GM18907 (cell line): Measurements from ENCODE around the gene PCNX2.
"Not testable (repeated sequence)": the region's sequence is repeated elsewhere in the genome, so short reads cannot be mapped to it uniquely, and the experiment has no call there.

Experiments used
- ATAC-seq: cut with Tn5 transposase; IDR thresholded peaks from one replicate; pipeline ENCODE4 v1.9.1; 2021; ENCODE audit warnings: mild to moderate bottlenecking, moderate library complexity; ENCODE audit not compliant: unreplicated experiment

Gene PCNX2

DNA sequence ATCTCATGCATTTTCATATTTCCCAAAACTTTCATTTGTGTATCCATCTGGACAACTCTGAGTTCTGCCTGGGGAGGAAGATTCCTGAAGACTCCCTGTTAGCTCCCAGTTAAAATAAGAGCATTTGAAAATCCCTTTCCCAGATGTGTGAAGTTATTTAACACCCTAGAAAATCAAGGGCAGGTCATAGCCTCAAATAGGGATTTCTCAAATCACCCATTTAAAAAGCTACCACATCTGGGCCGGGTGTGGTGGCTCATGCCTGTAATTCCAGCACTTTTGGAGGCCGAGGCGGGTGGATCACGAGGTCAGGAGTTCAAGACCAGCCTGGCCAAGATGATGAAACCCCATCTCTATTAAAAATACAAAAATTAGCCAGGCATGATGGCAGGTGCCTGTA, 214.7 kb downstream of the PCNX2 start:
- ATAC-seq = not testable (repeated sequence)

DNA sequence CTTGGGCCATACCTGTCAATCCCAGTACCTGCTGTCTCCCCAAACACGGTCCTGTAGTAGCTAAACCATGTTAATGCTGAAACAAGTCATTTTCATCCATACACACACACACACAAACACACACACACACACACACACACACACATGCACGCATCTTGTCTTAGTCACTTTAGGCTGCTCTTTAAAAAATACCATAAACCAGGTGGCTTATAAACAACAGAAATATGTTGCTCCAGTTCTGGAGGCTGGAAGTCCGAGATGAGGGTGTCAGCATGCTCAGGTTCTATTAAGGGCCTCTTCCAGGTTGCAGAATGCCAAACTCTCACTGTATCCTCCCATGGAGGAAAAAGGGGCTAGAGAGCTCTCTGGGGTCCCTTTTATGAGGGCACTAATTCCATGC, 215.2 kb downstream of the PCNX2 start:
- no peak for ATAC-seq

DNA sequence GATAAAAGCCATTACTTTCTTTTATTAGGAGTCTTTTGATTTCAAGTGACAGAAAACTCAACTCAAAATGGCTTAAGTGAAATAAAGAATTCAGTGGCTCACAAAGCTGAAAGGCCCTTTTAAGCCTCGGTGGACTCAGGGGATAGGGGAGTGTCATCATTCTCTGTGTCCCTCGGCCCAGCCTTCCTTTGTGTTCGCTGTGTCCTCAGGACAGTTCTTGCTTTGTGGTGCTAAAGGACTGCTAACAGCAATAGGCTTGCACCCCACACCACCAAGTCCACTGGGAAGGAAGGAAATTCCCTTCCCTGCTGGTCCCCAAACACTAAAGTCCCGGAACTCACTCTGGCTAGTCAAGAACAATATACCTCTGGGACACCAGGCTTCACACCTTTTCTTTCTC, 216.0 kb downstream of the PCNX2 start:
- ATAC-seq = no peak

DNA sequence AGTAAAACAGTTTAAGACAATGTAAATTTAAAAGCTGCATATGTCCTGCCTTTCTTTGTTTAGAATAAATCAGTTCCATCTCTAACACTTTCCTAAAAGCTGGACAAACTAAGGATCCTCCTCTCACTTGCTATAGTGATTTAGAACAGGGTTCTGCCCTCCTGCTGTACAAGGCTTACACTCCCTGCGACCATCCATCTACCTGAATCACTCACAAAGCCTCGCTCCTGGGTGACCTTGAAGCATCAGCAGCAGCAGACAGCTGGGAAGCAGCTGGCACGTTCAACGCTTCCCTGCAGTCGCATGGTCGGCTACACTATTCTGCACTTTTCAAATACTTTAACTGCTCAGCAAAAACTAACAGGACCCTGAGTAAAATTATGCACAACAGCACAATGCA, 217.1 kb downstream of the PCNX2 start:
- no peak for ATAC-seq

DNA sequence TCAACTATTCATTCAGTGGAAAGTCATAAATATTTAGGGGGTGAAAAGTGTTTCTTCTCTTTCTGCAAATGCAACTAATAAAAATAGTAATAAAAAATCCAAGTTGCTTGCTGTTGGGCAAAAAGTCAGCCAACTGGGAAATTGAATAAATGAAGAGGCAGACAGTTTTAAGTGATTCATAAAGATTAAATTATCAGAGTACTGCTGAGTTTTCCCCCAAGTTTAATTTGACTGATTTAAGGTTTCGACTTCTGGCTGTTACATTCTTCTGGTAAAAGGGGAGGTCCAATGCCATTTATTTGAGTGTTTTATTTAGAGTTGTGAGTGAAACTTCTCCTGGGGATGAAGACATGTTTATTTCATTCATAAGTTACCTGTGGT, 219.6 kb downstream of the PCNX2 start:
- ATAC-seq = no peak

DNA sequence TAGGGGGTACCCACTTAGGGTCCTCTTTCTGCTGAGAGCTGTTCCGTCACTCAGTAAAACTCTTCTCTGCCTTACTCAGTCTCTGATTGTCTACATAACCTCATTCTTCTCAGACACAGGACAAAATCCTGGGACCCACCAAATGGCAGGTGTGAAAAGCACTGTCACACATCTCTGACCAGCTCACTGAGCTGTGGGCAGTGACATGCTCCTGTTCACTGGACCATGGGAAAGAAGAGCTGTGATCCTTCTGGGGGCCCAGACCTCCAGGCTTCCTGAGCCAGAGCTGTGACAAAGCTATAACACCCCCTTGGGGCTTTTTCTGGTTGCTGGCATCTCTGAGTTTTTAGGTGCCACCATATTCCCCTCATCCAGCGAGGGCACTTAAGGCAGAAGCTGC, 229.4 kb downstream of the PCNX2 start:
- no peak for ATAC-seq

DNA sequence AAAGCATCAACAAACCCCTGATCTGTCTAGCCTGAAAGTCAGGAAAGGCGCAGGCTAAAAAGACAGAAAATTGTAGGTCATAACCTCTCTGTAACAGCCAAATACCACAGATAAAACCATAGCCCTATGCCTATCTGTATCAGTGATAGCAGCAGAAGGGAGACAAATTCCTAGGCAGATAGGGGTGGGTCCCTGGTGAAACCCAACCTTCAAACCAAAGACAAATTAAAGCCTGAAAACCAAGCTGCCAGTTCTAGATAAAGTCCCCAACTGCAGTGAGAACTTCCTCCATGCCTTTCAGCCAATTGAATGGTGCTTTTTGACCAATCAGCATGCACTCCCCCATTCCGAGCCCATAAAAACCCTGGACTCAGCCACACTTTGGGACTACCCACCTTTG, 229.8 kb downstream of the PCNX2 start:
- ATAC-seq = no peak

DNA sequence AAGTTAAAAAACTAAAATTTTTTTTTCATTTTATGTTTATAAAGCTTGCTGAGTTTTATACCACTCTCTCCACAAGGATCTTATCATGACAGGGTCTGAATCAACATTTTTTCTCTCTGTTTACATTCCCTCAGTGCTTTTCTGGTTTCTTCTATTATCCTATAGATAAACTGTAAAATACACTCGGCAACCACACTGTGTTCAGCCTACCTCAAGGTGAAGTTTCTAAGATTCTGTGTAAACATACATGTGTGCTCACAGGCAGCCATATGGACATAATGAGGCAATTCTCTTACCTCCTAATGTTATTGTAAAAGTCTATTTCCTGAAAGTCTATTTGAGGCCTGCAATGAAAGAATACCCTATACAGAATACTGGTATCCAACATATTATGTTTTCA, 230.5 kb downstream of the PCNX2 start:
- ATAC-seq = no peak

DNA sequence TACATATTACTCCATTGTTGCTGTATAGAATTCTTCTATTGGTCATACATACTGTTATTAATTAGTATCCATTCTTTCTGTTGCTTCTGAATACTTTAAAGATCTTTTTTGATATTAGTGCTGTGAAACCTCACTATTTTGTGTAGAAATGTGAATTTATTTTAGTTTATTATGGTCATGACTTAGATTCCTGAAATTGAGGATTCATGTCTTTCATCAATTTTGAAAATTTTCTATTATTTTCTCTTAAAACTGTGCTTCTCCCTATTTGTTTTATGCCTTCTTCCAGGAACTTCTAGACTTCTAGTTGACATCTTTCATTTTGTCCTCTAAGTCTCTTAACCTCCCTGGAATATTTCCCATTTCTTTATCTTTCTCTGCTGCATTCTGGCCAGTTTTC, 232.1 kb downstream of the PCNX2 start:
- ATAC-seq = no peak

DNA sequence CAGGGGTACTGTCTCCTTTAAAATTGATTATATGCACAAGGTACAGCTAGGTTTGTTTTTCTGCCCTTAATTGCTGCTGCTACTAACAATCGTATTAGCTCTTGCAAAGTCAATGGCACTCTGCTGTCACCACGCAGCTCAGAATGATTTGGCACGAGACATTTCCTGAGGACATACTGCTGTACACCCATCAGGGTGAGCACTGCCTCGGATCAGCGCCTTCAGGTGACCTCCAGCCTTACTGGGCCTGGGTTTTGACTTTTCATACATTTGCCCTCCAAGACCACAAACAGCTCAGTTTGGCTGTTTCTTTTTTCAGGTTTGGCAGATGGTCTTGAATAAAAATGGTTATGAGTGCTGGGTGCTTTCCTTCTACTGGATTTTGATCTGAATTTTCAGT, 234.3 kb downstream of the PCNX2 start:
- ATAC-seq = no peak

DNA sequence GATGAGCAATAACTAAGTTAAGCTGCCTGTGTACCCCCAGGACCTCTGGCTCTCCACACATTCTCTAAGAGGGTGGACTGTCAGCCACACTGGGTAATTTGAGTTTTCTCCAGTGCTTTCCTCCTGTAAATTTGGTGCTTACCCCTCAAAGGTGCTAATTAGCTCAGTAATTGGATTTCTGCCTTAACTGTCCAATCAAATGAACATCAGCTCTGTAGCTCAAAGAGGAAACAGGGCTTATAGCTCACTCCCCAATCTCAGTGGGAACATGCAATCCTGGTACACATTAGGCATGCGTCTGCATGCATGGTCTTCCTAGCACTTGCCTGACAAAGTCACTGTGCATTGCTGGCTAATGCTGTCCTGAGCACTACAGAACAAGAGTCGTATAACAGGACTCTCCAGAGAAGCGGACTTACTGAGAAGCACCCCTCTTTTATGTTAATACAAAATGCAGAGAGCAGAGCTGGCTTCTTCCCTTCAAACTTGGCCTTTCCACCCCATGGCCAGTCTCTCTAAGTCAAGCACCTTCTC, 235.0 kb downstream of the PCNX2 start:
- no peak for ATAC-seq

DNA sequence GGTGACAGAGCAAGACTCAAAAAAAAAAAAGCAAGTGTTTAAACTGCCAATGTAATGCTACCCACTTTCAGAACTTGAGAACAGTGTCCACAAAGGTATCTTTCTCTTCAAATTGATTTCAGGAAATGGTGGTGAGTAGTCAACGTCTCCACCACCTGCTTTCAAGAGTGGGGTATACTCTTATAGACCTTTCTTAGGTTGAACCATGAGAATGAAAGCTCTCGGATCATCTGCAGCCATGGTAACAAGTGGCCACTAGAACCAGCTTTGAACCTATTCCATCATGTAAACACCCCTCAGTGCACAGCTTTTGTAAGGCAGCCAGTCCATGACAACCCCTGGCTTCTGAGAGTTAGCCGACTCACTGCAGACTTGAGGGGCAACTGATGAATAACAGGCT, 237.7 kb downstream of the PCNX2 start:
- ATAC-seq = no peak

DNA sequence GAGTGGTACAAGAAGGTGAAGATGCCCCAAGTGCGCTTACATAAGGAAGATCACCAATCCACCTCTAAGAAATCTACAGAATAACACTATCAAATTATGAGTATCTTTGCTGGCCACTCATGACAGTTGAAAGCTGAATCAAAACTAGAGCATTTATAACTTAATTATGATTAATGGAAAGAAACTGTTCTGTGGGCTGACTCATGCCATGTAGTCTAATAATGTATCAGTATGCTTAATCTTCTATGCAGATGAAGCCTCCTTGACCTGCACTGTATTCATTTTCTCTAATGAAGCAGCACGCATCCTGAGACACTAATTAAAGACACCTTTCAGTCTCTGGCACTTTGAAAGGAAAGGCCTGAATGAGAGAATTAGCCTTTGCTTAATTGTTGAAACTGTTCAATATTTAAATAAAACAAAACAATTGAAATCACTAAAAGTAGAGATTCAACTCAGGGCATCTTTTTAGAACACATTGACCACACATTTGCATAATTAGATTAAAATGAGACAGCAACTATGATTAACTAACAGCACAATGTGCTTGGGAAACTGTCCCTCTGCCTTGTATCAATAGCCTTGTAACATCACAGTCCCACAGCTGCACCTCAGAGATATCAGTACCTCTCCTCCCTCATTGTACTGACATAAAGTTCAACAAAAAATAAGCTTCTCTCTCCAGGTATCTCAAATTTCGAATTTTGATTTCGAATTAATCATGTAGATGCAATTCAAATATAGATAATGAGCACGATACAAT, 239.5 kb downstream of the PCNX2 start:
- ATAC-seq = no peak

DNA sequence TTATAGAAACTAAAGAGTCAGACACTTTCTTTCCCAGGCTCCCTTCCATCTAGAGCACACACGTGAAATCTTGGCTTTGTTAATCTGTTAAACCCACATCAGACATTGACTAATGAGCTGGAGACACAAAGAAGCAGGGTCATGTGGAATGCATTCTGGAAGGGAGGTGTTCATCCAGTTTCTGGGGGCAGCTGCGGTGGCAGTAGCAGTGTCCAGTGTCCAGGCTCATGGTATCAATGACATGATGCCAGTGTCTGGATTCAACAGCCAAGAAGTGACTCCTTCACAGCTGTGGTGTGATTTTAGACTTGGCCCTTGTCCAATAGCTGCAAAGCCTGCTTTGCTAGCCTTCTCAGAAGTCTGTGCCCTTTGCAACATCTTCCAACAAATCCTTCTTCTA, 249.9 kb downstream of the PCNX2 start:
- no peak for ATAC-seq

DNA sequence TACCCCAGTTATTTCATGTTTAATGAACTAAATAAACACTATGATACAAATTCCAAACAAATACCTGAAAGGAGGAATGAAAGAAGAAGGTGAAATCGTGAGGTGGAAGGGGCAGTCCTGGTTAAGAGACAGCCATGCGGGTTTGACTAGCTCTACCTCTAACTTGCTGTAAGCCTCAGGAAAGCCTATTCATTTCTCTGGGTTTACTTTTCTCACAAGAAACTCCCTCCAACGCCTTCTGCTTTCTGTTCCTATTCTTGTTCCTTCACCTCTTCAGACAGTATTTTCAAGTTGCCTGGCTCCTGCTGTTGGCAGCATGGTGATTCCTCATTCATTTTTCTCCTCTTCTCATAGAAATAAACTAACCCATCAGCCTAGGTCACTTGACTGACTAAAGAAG, 252.7 kb downstream of the PCNX2 start:
- no peak for ATAC-seq

DNA sequence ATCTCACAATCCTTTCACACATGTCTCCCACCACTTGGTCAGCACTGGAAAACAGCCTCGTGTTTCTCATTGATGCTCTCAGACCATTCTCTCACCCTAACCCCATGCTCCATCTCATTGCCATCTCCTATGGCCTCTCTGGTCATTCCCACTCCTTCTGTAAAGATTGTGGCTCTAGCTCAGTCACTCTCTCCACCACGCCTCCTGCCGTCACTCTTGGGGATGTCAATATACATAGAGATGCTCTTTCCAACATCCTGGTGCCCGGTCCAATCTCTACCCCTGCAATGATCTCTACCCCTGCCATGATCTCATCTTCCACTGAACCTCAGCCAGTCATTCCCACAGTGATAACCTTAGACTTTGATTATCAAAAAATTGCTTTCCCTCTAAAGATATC, 255.0 kb downstream of the PCNX2 start:
- no peak for ATAC-seq

DNA sequence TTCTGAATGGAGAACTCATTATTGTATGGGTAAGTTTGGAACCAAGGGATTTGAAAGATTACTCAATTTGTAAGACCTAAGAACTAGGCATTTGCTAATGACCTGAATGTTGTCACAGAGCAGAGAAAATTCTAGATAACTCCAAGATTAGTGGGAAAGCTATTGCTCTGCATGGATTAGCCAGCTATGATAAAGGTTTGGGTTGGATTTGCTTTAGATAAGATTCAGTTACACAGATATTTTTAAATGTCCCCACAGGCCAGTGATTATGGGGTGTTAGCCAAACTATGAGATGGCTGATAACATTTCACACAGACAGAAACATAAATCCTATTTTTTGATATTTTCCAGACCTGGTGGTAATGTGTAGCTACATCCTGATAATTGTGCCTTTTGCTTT, 256.9 kb downstream of the PCNX2 start:
- ATAC-seq = no peak

DNA sequence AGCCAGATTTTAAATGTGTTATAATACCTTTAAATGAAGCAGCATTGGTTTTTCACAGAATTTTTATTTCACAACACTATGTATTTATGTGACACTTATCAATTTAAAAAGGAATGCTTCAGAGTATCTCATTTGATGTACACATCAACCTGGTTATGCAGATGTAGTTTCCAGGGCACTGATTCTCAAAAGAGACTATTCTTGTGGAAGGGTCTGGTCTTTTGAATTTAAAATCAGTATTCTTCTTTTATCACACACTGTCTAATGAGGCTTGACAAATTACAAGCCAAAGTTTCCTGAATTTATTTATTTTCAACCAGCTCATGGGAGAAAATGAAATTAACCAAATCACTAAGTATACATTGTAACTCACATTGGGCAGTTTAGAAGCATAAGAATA, 257.7 kb downstream of the PCNX2 start:
- ATAC-seq = no peak

DNA sequence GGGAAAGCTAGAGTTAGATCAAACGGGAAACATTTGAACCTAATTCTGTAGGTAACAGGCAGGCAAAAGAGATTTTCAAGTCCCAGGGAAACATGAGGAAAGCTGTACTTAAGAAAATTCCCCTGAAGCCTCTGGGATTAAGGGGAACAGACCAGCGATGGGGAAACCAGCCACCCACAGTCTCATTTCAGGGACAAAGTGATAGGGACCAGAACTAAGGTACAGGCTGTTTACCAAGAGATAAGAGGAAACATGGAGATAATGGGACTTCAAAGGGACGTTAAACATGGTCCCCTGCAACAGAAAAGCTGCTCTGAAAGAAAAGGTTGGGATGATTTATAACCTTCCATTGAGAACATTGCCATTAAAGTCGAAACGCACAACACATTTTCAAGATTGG, 260.7 kb downstream of the PCNX2 start:
- ATAC-seq = no peak

DNA sequence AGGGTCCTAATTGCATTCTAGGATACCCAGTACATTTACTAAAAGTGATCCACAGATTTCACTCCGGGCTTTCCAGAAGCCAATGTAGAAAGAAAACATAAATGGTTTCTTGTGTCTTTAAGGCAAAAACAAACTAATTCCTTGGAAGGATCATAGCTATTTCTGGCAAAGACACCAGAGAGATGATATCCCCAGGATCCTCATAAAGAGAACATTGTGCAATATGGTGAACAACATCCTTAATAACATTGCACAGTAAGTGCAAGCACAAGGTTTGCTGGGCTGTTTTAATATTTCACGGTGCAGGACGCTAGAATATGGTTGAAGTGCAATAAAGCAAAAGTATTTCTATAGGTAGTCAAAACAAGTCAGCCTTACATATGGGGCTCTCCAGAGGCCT, 262.2 kb downstream of the PCNX2 start:
- no peak for ATAC-seq

DNA sequence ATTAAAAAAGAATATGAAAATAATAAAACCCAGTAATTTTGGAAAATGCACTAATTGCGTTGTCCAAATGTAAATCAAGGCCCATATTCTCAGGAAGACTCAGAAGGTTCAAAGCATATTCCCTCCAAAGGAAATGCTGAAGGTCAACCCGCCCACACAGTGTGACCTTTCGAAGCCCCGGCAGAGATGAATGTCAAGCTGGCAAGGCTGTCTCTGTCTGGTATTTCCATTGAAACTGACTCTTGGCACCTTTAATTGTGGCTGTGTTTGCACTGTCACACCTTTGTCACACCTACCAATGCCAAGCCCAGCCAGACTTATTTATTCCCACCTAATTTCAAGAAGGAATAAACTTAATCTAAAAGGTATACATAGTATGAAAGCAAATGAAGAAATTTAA, 262.6 kb downstream of the PCNX2 start:
- ATAC-seq = no peak

DNA sequence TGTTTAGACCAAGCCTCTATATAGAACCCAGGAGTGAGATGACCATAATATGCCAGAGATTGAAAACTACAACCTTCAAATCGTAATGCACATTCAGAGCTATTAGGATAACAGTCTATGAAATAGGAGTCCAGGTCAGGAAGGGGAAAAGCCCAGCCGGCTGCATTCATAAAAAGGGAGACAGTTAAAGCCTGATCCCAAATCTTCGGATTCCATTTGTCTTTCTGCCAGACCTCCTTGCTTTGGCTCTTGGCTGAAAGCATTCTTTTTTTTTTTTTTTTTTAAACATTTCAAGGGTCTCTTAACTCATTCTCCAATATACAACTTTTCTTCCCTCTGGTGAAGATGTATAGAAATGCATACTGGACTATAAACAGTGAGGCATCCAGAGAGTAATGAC, 264.0 kb downstream of the PCNX2 start:
- ATAC-seq = no peak

DNA sequence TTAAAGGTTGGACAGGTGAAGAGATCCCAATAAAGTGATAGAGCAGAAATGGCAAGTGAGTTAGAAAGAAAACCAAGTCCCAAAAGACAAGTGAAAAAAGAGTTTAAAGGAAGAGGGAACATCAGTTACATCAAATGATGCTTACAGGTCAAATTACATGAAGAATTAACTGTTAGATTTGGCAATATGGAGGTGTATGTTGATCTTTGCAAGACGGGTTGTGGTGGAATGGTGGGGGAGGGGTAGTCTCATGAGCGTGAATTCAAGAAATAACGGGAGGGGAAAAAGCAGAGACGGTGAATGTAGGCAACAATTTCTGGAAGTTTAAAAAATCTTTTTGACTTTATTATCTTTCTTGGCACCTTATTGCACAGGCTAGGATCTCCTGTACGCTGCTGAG, 268.5 kb downstream of the PCNX2 start:
- ATAC-seq = no peak
